BE2C (cell line): Measurements from ENCODE around the gene NOC2L.

Experiments used
- DNase-seq: peaks from one replicate; pipeline ENCODE4 v3.0.0-alpha.2; 2020
- H3K27me3 ChIP-seq: fragments of 250-450 bp; sonication (Bioruptor Pico); 2 replicates; pipeline ENCODE4 v1.5.1; 2020; ENCODE audit warnings: mild to moderate bottlenecking
- H3K36me3 ChIP-seq: fragments of 250-450 bp; sonication (Bioruptor Pico); 2 replicates; pipeline ENCODE4 v1.5.1; 2020; ENCODE audit warnings: mild to moderate bottlenecking
- H3K4me1 ChIP-seq: fragments of 250-450 bp; sonication (Bioruptor Pico); 2 replicates; pipeline ENCODE4 v1.5.1; 2020
- H3K4me3 ChIP-seq: 2 replicates; pipeline ENCODE4 v1.5.1; 2011; ENCODE audit warnings: low read depth, low read length
- H3K9me3 ChIP-seq: fragments of 250-450 bp; sonication (Bioruptor Pico); 2 replicates; pipeline ENCODE4 v1.5.1; 2020
- CTCF ChIP-seq: IDR thresholded peaks from 2 replicates; pipeline ENCODE4 v1.5.1; 2012; ENCODE audit warnings: mild to moderate bottlenecking, low read depth, low read length

NOC2L gene

GRCh38 chr1:1003618-1004419 lies 44.8 kb upstream of the NOC2L start:
- no peak for DNase-seq
- peaks cover 34% of the 10 kb centered on the region for H3K27me3 ChIP-seq

GRCh38 chr1:1001057-1001783 lies 42.2 kb upstream of the NOC2L start:
- H3K27me3 ChIP-seq, result peaks cover 56% of the 10 kb centered on the region
- H3K9me3 ChIP-seq, result peaks cover 5% of the 10 kb centered on the region; the same call in 1 of the 2 replicates
- H3K4me3 ChIP-seq, result no peak overlapping the region
- peaks cover 29% of the 10 kb centered on the region for H3K4me1 ChIP-seq
- no peak for TF ChIP-seq CTCF
- DNase-seq, result no peak
- no peaks in the 10 kb centered on the region for H3K36me3 ChIP-seq

More at GRCh38 chr1:1003618-1004419, 44.8 kb upstream of the NOC2L start:
- peaks cover 33% of the 10 kb centered on the region for H3K4me1 ChIP-seq
- H3K36me3 ChIP-seq, result no peaks in the 10 kb centered on the region
- H3K9me3 ChIP-seq, result peaks cover 5% of the 10 kb centered on the region; the same call in 1 of the 2 replicates
- H3K4me3 ChIP-seq, result no peak overlapping the region
- no peak for TF ChIP-seq CTCF

- H3K9me3 ChIP-seq, result peaks cover 5% of the 10 kb centered on the region; the same call in 1 of the 2 replicates
- peaks cover 22% of the 10 kb centered on the region for H3K4me1 ChIP-seq
- H3K4me3 ChIP-seq, result peak overlapping the region; percentile 14; the same call in 1 of the 2 replicates
- peak; percentile 48 for DNase-seq
- peaks cover 60% of the 10 kb centered on the region for H3K27me3 ChIP-seq
- H3K36me3 ChIP-seq, result no peaks in the 10 kb centered on the region
- no peak for TF ChIP-seq CTCF
These were observed 41.5 kb upstream of the NOC2L start for GRCh38 chr1:1000357-1001056.

DNA sequence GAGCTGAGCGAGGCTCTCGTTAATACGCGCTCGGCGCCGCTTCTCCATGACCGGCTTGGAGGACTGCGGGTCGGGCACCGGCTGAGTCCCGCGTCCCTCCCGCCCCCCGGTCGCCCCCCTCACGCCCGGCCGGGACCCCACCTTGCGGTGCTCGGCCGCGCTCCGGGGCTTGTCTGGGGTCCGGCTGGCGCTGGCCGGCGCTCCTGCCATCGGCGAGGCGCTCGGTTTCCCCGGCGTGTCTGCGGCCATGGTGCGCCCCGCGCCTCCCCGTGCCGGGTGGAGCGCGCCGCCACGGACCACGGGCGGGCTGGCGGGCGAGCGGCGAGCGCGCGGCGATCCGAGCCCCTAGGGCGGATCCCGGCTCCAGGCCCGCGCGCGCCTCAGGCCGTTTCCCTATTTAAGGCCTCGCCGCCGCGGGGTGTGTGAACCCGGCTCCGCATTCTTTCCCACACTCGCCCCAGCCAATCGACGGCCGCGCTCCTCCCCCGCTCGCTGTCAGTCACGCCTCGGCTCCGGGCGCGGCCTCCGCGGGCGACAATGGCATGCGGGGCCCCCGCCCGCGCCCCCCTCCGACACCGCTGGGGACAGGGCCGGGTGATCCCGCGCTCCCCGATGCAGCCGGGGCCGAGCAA lies 40.8 kb upstream of the NOC2L start, which contains the start of gene HES4:
HES4 (minus strand) TSS at position 373 of the 632 bp plus-strand sequence; CDS start at position 249, 124 bp downstream.
- no peak for TF ChIP-seq CTCF
- peaks cover 5% of the 10 kb centered on the region; the same call in 1 of the 2 replicates for H3K9me3 ChIP-seq
- peak within 1 kb of the TSS; percentile 14; the same call in 1 of the 2 replicates for H3K4me3 ChIP-seq

DNA sequence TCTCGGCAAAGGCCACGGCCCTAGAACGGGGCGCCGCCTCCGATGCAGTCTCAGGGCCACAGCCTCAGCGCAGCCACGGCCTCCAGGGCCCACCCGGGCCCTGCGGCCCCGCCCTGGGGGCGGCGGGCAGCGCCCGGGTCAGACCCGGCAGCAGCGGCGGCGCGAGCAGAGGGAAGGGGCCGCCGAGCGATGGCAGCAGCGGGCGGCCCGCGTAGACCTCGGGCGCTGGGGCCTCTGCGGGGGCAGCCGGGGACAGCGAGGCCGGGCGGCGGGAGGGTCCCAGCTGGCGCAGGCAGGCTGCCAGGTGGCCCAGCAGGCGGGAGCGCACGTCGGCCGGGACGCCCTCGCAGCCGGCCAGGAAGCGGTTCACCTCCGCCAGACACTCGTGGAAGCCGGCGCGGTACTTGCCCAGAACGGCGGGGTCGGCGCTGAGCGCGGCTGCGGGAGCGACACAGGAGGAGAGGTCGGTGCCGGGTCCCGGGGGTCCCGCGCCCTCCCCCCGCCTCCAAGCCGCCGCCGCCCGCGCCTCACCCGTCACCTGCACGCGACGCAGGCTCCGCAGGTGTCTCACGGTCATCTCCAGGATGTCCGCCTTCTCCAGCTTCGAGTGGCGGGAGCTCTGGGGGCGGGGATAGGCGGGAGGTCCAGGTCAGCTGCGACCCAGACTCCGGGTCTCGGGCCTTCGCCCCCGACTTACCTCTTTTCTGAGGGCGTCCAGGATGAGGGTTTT lies 40.1 kb upstream of the NOC2L start:
- Histone ChIP-seq H3K36me3 (no peaks in the 10 kb centered on the region), H3K27me3 (peaks cover 69% of the 10 kb centered on the region), H3K9me3 (peaks cover 5% of the 10 kb centered on the region; the same call in 1 of the 2 replicates), H3K4me3 (no peak overlapping the region), H3K4me1 (peaks cover 9% of the 10 kb centered on the region)
- peak; percentile 38 for DNase-seq
- no peak for TF ChIP-seq CTCF

More for the DNA sequence above, 40.8 kb upstream of the NOC2L start, which contains the start of gene HES4:
- no peaks in the 10 kb centered on the region for H3K36me3 ChIP-seq
- H3K27me3 ChIP-seq, result peaks cover 67% of the 10 kb centered on the region
- DNase-seq, result peak; percentile 57
- H3K4me1 ChIP-seq, result peaks cover 16% of the 10 kb centered on the region
